H1 (cell line): Measurements from ENCODE around the gene SPEM1. TPM values are rescaled to one million over a fixed set of nuclear protein-coding genes. Genes with fewer than 3 reads are reported as not detected.

ENCODE experiments used
- CTCF ChIA-PET: fragments of 300-600 bp; sonication (Branson Sonifier 250); formaldehyde crosslinking; loops from one replicate; lab custom pipeline; 2021; ENCODE audit not compliant: partially characterized antibody; lab: Charles Lee
- POLR2A ChIA-PET: fragments of 300-600 bp; sonication (Branson Sonifier 250); formaldehyde crosslinking; loops from one replicate; lab custom pipeline; 2021; ENCODE audit warnings: inconsistent platforms; ENCODE audit not compliant: partially characterized antibody; lab: Charles Lee
- DNase-seq, 2 experiments: peaks; one replicate each; pipeline versions ENCODE4 v3.0.0 to v3.0.0-alpha.2; 2010 to 2022; ENCODE audit warnings: low spot score in 2 of 2, low read depth in 1 of 2, mixed read lengths in 1 of 2
- FAIRE-seq: peaks from 2 replicates; lab custom pipeline; 2011; peaks lifted over from hg19 to GRCh38; lab: Jason Lieb, UNC
- H2AFZ ChIP-seq: 2 replicates; pipeline ENCODE4 v1.8.1; 2012; ENCODE audit warnings: low read length, inconsistent platforms
- H2AK5ac ChIP-seq: 2 replicates; pipeline ENCODE4 v1.6.1; 2013; ENCODE audit warnings: low read depth, low read length
- H2BK120ac ChIP-seq: replicated peaks from 2 replicates; pipeline ENCODE3; 2013; ENCODE audit warnings: low read depth, low read length, inconsistent platforms
- H2BK12ac ChIP-seq: 2 replicates; pipeline ENCODE4 v1.6.1; 2013; ENCODE audit warnings: low read depth, low read length
- H2BK15ac ChIP-seq: 2 replicates; pipeline ENCODE4 v1.6.1; 2013; ENCODE audit warnings: low read length
- H2BK20ac ChIP-seq: 2 replicates; pipeline ENCODE4 v1.6.1; 2013; ENCODE audit warnings: low read length
- H2BK5ac ChIP-seq: 2 replicates; pipeline ENCODE4 v1.6.1; 2013; ENCODE audit warnings: low read depth, low read length
- H3K14ac ChIP-seq: 2 replicates; pipeline ENCODE4 v1.6.1; 2013; ENCODE audit warnings: inconsistent platforms; ENCODE audit not compliant: insufficient read length
- H3K18ac ChIP-seq: 2 replicates; pipeline ENCODE4 v1.6.1; 2013; ENCODE audit warnings: low read length; ENCODE audit errors: extremely low read depth
- H3K23ac ChIP-seq: 2 replicates; pipeline ENCODE4 v1.6.1; 2013; ENCODE audit warnings: inconsistent platforms; ENCODE audit not compliant: insufficient read length
- H3K23me2 ChIP-seq: 2 replicates; pipeline ENCODE4 v1.6.1; 2013; ENCODE audit warnings: low read depth, low read length
- H3K27ac ChIP-seq: 2 replicates; pipeline ENCODE4 v1.6.1; 2011; ENCODE audit warnings: low read depth, low read length, inconsistent platforms
- H3K27me3 ChIP-seq, 4 experiments: replicated peaks in 1 of 4; 1 replicate in 1 of 4; 2 replicates in 3 of 4; pipeline versions ENCODE4 v1.6.1 to v1.8.1; 2011 to 2013; ENCODE audit warnings: low read length in 3 of 4, mild to moderate bottlenecking in 3 of 4, inconsistent platforms in 2 of 4, mixed read lengths in 2 of 4, moderate library complexity in 1 of 4; ENCODE audit not compliant: control insufficient read depth in 3 of 4, insufficient read depth in 3 of 4; ENCODE audit errors: extremely low read depth in 1 of 4
- H3K36me3 ChIP-seq, 4 experiments: 2 replicates each; pipeline versions ENCODE4 v1.6.1 to v1.8.1; 2011 to 2013; ENCODE audit warnings: mild to moderate bottlenecking in 4 of 4, low read length in 3 of 4, moderate library complexity in 2 of 4, control low read depth in 1 of 4, inconsistent platforms in 1 of 4; ENCODE audit not compliant: insufficient read depth in 4 of 4, control insufficient read depth in 2 of 4
- H3K4ac ChIP-seq: replicated peaks from 2 replicates; pipeline ENCODE3; 2013; ENCODE audit warnings: low read length, low read depth, mixed read lengths, inconsistent platforms; ENCODE audit not compliant: insufficient read length
- H3K4me1 ChIP-seq, 4 experiments: replicated peaks in 1 of 4; 1 replicate in 1 of 4; 2 replicates in 3 of 4; pipeline versions ENCODE4 v1.6.1 to v1.8.1; 2011 to 2013; ENCODE audit warnings: low read length in 3 of 4, inconsistent platforms in 2 of 4, mixed read lengths in 1 of 4; ENCODE audit not compliant: insufficient read depth in 4 of 4, control insufficient read depth in 3 of 4
- H3K4me2 ChIP-seq, 2 experiments: 2 replicates each; pipeline versions ENCODE4 v1.6.1 to v1.8.1; 2011 to 2013; ENCODE audit warnings: low read depth in 2 of 2, low read length in 2 of 2, control low read depth in 1 of 2, inconsistent platforms in 1 of 2, mild to moderate bottlenecking in 1 of 2; ENCODE audit not compliant: insufficient read depth in 1 of 2
- H3K4me3 ChIP-seq, 4 experiments: fragments of 200-600, 300-600 bp in 1 of 4; sonication (generic), shearing (Covaris generic), sonication (Bioruptor Twin) in 1 of 4; 2 replicates each; pipeline versions ENCODE4 v1.5.1 to v1.8.1; 2011 to 2016; ENCODE audit warnings: low read length in 4 of 4, low read depth in 3 of 4, control low read depth in 2 of 4, inconsistent platforms in 2 of 4, mild to moderate bottlenecking in 2 of 4, mixed read lengths in 1 of 4, moderate library complexity in 1 of 4; ENCODE audit not compliant: insufficient read depth in 2 of 4; ENCODE audit errors: extremely low read depth in 1 of 4
- H3K56ac ChIP-seq: replicated peaks from 2 replicates; pipeline ENCODE3; 2013; ENCODE audit warnings: low read depth, mild to moderate bottlenecking, mixed read lengths, low read length, inconsistent platforms; ENCODE audit not compliant: insufficient read length
- H3K79me1 ChIP-seq: 2 replicates; pipeline ENCODE4 v1.6.1; 2013; ENCODE audit warnings: low read depth, low read length, control low read depth
- H3K79me2 ChIP-seq, 2 experiments: 2 replicates each; pipeline versions ENCODE4 v1.6.1 to v1.8.1; 2012 to 2013; ENCODE audit warnings: low read length in 2 of 2, mild to moderate bottlenecking in 2 of 2, inconsistent platforms in 1 of 2; ENCODE audit not compliant: insufficient read depth in 2 of 2, control insufficient read depth in 1 of 2
- H3K9ac ChIP-seq, 4 experiments: replicated peaks in 1 of 4; 1 replicate in 1 of 4; 2 replicates in 3 of 4; pipeline versions ENCODE4 v1.6.1 to v1.8.1; 2011 to 2013; ENCODE audit warnings: low read depth in 3 of 4, low read length in 3 of 4, control low read depth in 2 of 4, mild to moderate bottlenecking in 2 of 4, moderate library complexity in 2 of 4, inconsistent platforms in 1 of 4; ENCODE audit errors: extremely low read depth in 1 of 4
- H3K9me3 ChIP-seq, 2 experiments: 2 replicates each; pipeline versions ENCODE4 v1.6.1 to v1.8.1; 2012 to 2013; ENCODE audit warnings: mild to moderate bottlenecking in 2 of 2, moderate library complexity in 2 of 2, control low read depth in 1 of 2, inconsistent platforms in 1 of 2, low read depth in 1 of 2, low read length in 1 of 2, mixed read lengths in 1 of 2; ENCODE audit not compliant: insufficient read depth in 2 of 2
- H4K20me1 ChIP-seq, 2 experiments: replicated peaks in 1 of 2; 2 replicates each; pipeline versions ENCODE3 to v1.8.1; 2011 to 2013; ENCODE audit warnings: inconsistent platforms in 2 of 2, low read length in 2 of 2, mild to moderate bottlenecking in 1 of 2; ENCODE audit not compliant: insufficient read depth in 2 of 2, control insufficient read depth in 1 of 2
- H4K5ac ChIP-seq: 2 replicates; pipeline ENCODE4 v1.6.1; 2013; ENCODE audit warnings: low read length, low read depth, mixed read lengths, inconsistent platforms; ENCODE audit not compliant: insufficient read length
- H4K8ac ChIP-seq: 2 replicates; pipeline ENCODE4 v1.8.0; 2013; ENCODE audit warnings: mild to moderate bottlenecking, moderate library complexity, low read length, inconsistent platforms; ENCODE audit not compliant: insufficient read depth; ENCODE audit errors: extremely low read depth
- H4K91ac ChIP-seq: replicated peaks from 2 replicates; pipeline ENCODE3; 2013; ENCODE audit warnings: low read length, mixed read lengths, inconsistent platforms; ENCODE audit not compliant: insufficient read length
- HDAC2 ChIP-seq, 2 experiments: fragments of 300-600 bp in 1 of 2; sonication (generic) in 1 of 2; IDR thresholded peaks; 2 replicates each; pipeline ENCODE4 v1.6.1; 2011 to 2012; ENCODE audit warnings: low read depth in 2 of 2, low read length in 2 of 2, mild to moderate bottlenecking in 2 of 2, moderate library complexity in 2 of 2, borderline replicate concordance in 1 of 2, inconsistent platforms in 1 of 2
- HDAC6 ChIP-seq: IDR thresholded peaks from one replicate; pipeline ENCODE4 v1.7.1; 2012; ENCODE audit warnings: low read depth, mild to moderate bottlenecking, inconsistent platforms, low read length, moderate library complexity
- JUN ChIP-seq: IDR thresholded peaks from 2 replicates; pipeline ENCODE4 v1.6.1; 2011; ENCODE audit warnings: low read depth, mild to moderate bottlenecking, improper control_type of control experiment, low read length
- NANOG ChIP-seq: IDR thresholded peaks from 2 replicates; pipeline ENCODE4 v1.6.1; 2011; ENCODE audit warnings: low read length, low read depth, mild to moderate bottlenecking, inconsistent platforms; ENCODE audit not compliant: insufficient read depth, poor library complexity, severe bottlenecking
- POLR2A ChIP-seq, 2 experiments: IDR thresholded peaks; 1 replicate in 1 of 2; 2 replicates in 1 of 2; pipeline ENCODE4 v1.6.1; 2011; ENCODE audit warnings: low read depth in 2 of 2, low read length in 2 of 2, mild to moderate bottlenecking in 2 of 2; ENCODE audit errors: control extremely low read depth in 1 of 2
- RAD21 ChIP-seq, 2 experiments: IDR thresholded peaks in 1 of 2; conservative IDR thresholded peaks in 1 of 2; 2 replicates each; pipeline ENCODE4 v1.6.1; 2011; ENCODE audit warnings: low read depth in 2 of 2, low read length in 2 of 2, improper control_type of control experiment in 1 of 2, inconsistent platforms in 1 of 2, mild to moderate bottlenecking in 1 of 2, moderate library complexity in 1 of 2
- RNF2 ChIP-seq: fragments of 200-900, 300-1000 bp; sonication (generic); IDR thresholded peaks from 2 replicates; pipeline ENCODE4 v1.7.1; 2016; ENCODE audit warnings: borderline replicate concordance, low read depth, mild to moderate bottlenecking, antibody characterized with exemption, low read length; ENCODE audit not compliant: poor library complexity, severe bottlenecking; ENCODE audit errors: missing control alignments
- SP2 ChIP-seq: IDR thresholded peaks from 2 replicates; pipeline ENCODE4 v1.6.1; 2012; ENCODE audit warnings: mild to moderate bottlenecking, low read length, inconsistent platforms
- SUZ12 ChIP-seq: fragments of 200-600 bp; sonication (generic); IDR thresholded peaks from 2 replicates; pipeline ENCODE4 v1.6.1; 2012; ENCODE audit warnings: mild to moderate bottlenecking, inconsistent platforms, low read length, moderate library complexity, mixed read lengths
- WGBS, 2 experiments: shearing (Covaris generic) in 1 of 2; methylation state at CpG; one replicate each; pipeline versions ENCODE4 v1.1.6 to v1.1.7; 2013 to 2015; ENCODE audit warnings: low lambda C conversion rate in 2 of 2, mixed read lengths in 2 of 2, inconsistent platforms in 1 of 2, low coverage in 1 of 2, missing lambda C conversion rate in 1 of 2; ENCODE audit not compliant: insufficient replicate concordance in 2 of 2, insufficient coverage in 1 of 2, insufficient read length in 1 of 2; ENCODE audit errors: extremely low coverage in 1 of 2, missing lambda C conversion rate in 1 of 2; 5-methylcytosine and 5-hydroxymethylcytosine counted together
- polyA plus RNA-seq, 7 experiments: library from polyadenylated mRNA; depleted of rRNA in 3 of 7; stranded (reverse) in 5 of 7; unstranded in 2 of 7; fragments of >200 nt in 5 of 7; fragments of 200-250 nt in 2 of 7; gene quantifications; 1 replicate in 5 of 7; 2 replicates in 1 of 7; 4 replicates in 1 of 7; pipeline versions ENCODE4 v1.2.1 to v1.2.3, GENCODE V29; 2011 to 2013; ENCODE audit warnings: missing spikeins in 2 of 7, mixed read lengths in 2 of 7
- total RNA-seq: library from RNA; stranded (reverse); fragmentation: NEBNext Ultra II Directional; extraction: Animal tissue kit (Norgen Biotek cat#: 25700); gene quantifications from 2 replicates; pipeline ENCODE4 v1.2.1, GENCODE V29; 2021
- TF ChIP-seq, protein P1 (sequence below): IDR thresholded peaks from 2 replicates; pipeline ENCODE4 v1.6.1; 2012; ENCODE audit warnings: inconsistent platforms
- TF ChIP-seq, protein P2 (sequence below): IDR thresholded peaks from 2 replicates; pipeline ENCODE4 v1.6.1; 2012; ENCODE audit warnings: inconsistent platforms

The SPEM1 gene
- total and polyA plus RNA-seq, 2 of the 8 experiments (the other 6 are each of a cell fraction or from before 2014, with no cell fraction given), result not detected

DNA sequence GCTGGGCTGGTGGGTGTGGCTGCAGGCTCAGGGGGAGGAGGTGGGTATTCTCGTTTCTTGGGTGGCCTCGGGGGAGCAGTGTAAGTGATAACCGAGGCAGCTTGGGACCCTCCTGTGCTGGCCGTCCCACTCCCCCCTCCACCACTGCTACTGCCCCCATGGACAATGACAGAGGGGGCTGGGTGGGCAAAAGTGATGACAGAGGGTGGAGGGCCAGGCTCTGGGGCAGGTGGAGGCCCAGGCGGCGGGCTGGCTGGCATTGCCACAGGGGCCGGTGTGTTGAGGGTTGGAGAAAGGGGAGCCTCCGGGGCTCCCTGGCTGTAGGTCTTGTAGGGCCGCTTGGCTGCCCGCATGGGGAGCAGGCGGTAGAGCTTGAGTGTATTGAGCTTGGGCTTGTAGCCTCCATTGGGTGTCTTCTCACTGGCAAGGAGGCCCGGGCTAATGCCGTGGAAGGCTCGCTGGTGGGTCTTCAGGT lies 43.3 kb downstream of the SPEM1 start:
- 92% methylated on average over 14 of the region's 14 CpGs; no CpG with 5 or more reads in 1 of the 2 experiments for WGBS, 2 experiments
- Histone ChIP-seq H3K4ac (no peak overlapping the region), H3K4me3 (no peak overlapping the region), H3K23me2 (no peaks in the 10 kb centered on the region), H3K4me1 (peaks cover 2 to 9% (median 7%) of the 10 kb centered on the region in 4 experiments), H4K5ac (no peak overlapping the region), H3K56ac (no peak overlapping the region), H3K27me3 (no peaks in the 10 kb centered on the region), H3K36me3 (peaks cover 0 to 3% (median under 1%) of the 10 kb centered on the region in 4 experiments; a peak in 3 of 8 replicates), H2BK5ac (no peak overlapping the region), H3K27ac (no peak overlapping the region), H3K79me1 (peaks cover 2% of the 10 kb centered on the region; the same call in 1 of the 2 replicates), H2AFZ (no peak overlapping the region), H2BK15ac (no peak overlapping the region), H3K9ac (no peak overlapping the region), H3K4me2 (no peak overlapping the region), H3K9me3 (no peaks in the 10 kb centered on the region), H4K8ac (no peak overlapping the region), H2AK5ac (no peak overlapping the region), H3K79me2 (no peaks in the 10 kb centered on the region), H4K20me1 (no peaks in the 10 kb centered on the region), H4K91ac (no peak overlapping the region), H2BK120ac (no peak overlapping the region), H3K14ac (no peak overlapping the region), H2BK20ac (no peak overlapping the region), H2BK12ac (no peak overlapping the region), H3K18ac (no peak overlapping the region; the same call in 1 of the 2 replicates), H3K23ac (no peak overlapping the region)
- POLR2A ChIA-PET, result interaction anchor here (0.9 to 13.8 kb wide), 5 partner anchors 9 to 22 kb away, joined by 3 to 200 read pairs (median 3); partner anchors contain the start of genes POLR2A, SLC35G6 and ZBTB4
- CTCF ChIA-PET, result interaction anchor here (0.7 to 1.5 kb wide), 4 partner anchors 15 to 62 kb away, joined by 3 to 4 read pairs (median 3); no protein-coding TSS in a partner anchor
- FAIRE-seq, result no peak
- DNase-seq, result no peak
- no peak for TF ChIP-seq RAD21 (IDR thresholded peaks at IDR 0.05 in 1 of 2, conservative IDR thresholded peaks at IDR 0.05 in 1 of 2; ENCODE audit: low read depth in 2 of 2, low read length in 2 of 2)
- TF ChIP-seq HDAC2 (IDR thresholded peaks at IDR 0.05; ENCODE audit: borderline replicate concordance in 1 of 2, low read depth in 2 of 2, low read length in 2 of 2), result no peak
- TF ChIP-seq SP2, result no peak
- TF ChIP-seq RNF2, result no peak
- TF ChIP-seq SUZ12, result no peak
- TF ChIP-seq, protein P1, sequence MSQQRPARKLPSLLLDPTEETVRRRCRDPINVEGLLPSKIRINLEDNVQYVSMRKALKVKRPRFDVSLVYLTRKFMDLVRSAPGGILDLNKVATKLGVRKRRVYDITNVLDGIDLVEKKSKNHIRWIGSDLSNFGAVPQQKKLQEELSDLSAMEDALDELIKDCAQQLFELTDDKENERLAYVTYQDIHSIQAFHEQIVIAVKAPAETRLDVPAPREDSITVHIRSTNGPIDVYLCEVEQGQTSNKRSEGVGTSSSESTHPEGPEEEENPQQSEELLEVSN, result no peak
- no peak for TF ChIP-seq HDAC6
- TF ChIP-seq JUN, result no peak
- no peak for TF ChIP-seq NANOG
- TF ChIP-seq, protein P2, sequence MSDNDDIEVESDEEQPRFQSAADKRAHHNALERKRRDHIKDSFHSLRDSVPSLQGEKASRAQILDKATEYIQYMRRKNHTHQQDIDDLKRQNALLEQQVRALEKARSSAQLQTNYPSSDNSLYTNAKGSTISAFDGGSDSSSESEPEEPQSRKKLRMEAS, result no peak
- no peak for TF ChIP-seq POLR2A (IDR thresholded peaks at IDR 0.05; ENCODE audit: control extremely low read depth in 1 of 2, low read depth in 2 of 2, low read length in 2 of 2)
